SHP77 treated with DMSO at 0.1 percent for 48 hours (cell line): ENCODE results near the gene ZNF260.

Experiments
- DNase-seq: peaks from one replicate; lab custom pipeline; 2025; lab: John Stamatoyannopoulos, UW

ZNF260 gene

GRCh38 chr19:36489920-36490415 is 38.1 kb downstream of the ZNF260 start:
- no peak for DNase-seq

- peak; percentile 91 for DNase-seq
Observed at GRCh38 chr19:36489118-36489919, 38.8 kb downstream of the ZNF260 start, which contains the start of gene ZNF566. ZNF566 (minus strand) TSS chr19:36489561; CDS start chr19:36476557, 13,004 bp downstream.

- DNase-seq, result no peak
Observed at GRCh38 chr19:36488846-36489117, 39.3 kb downstream of the ZNF260 start.

- DNase-seq, result no peak
Observed at GRCh38 chr19:36488118-36488845, 39.8 kb downstream of the ZNF260 start.

GRCh38 chr19:36483653-36484052 is 44.4 kb downstream of the ZNF260 start:
- no peak for DNase-seq

- no peak for DNase-seq
Observed at GRCh38 chr19:36482876-36483275, 45.2 kb downstream of the ZNF260 start.
